ENCODE data around the gene YARS2.
"Not testable (repeated sequence)": the region's sequence is repeated elsewhere in the genome, so short reads cannot be mapped to it uniquely, and the experiment has no call there.

Gene YARS2

DNA sequence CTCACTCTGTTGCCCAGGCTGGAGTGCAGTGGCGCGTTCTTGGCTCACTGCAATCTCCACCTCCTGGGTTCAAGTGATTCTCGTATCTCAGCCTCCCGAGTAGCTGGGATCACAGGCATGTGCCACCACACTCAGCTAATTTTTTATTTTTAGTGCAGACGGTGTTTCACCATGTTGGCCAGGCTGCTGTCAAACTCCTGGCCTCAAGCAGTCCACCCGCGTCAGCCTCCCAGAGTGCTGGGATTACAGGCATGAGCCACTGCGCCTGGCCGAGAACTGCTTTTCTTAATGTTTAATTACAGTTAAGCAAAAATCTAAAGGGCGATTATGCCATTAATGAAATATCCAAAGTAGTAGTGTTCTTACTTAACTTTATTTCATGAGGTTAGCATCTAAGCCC is 13.6 kb downstream of the YARS2 start:
- no peak for DNase-seq

- no peak for DNase-seq
Measured at GRCh38 chr12:32739279-32739678, 16.4 kb downstream of the YARS2 start.

GRCh38 chr12:32737715-32738114 is 18.0 kb downstream of the YARS2 start:
- DNase-seq, result no peak

- no peak for DNase-seq
Measured at GRCh38 chr12:32736445-32736844, 19.3 kb downstream of the YARS2 start.

GRCh38 chr12:32734952-32735351 is 20.7 kb downstream of the YARS2 start:
- DNase-seq, result no peak

DNA sequence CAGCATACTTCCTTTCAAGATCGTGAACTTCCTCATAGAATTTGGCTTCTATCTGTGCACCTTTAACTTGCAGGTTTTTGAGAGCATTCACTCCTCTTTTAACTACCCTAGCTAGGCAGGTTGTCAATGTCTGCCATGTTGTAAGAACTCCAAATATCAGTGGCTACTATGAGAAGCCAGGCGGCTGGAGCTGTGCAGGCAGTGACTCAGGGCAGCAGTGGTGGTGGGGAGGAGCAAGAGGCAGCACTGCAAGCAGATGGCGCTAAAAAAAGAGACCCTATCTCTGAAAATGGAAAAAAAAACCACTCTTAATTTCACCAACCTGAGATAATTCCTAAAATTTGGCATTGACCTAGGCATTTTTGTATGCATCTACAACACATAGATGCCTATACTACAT is 28.5 kb downstream of the YARS2 start:
- DNase-seq, result no peak

GRCh38 chr12:32726286-32726685 is 29.4 kb downstream of the YARS2 start:
- DNase-seq, result no peak

GRCh38 chr12:32725308-32725707 is 30.4 kb downstream of the YARS2 start:
- not testable (repeated sequence) for DNase-seq

- DNase-seq, result no peak
Measured at GRCh38 chr12:32718926-32719325, 36.8 kb downstream of the YARS2 start.

GRCh38 chr12:32714772-32715171 is 40.9 kb downstream of the YARS2 start:
- DNase-seq, result no peak

- no peak for DNase-seq
Measured at GRCh38 chr12:32708926-32709325, 46.8 kb downstream of the YARS2 start.

DNA sequence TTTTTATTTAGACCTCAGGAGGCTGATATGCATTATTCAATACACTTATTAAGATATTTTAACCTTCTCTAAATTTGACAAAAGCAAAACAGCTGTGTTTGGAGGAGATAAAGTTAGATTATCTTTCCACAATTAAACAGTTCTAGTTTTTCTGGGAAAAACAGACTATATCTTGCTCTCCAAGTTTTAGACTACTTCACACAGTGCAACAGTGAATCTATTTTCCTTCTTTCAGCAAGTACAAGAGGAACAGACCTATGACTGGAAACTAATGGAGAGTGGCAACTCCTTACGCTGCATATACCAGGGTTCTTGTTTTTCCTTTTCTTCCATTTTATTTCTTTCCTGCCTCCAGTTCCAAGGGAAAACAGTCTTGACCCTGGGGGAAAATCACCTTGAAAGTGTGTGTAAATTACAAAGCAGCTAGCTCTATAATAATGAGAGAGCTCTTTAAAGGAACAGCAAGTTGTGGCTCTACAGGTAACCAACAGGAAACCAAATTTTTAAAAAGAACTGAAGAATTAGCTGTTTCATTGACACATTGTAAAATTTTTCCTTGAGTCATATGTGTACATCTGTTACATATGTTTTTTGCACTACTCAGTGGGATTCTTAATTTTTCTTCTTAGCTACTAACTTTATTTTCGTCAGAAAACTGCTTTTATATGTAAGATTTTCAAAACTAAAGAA is 49.2 kb downstream of the YARS2 start:
- DNase-seq, result no peak

- DNase-seq, result no peak
Measured at GRCh38 chr12:32705783-32706182, 49.9 kb downstream of the YARS2 start.

- no peak for DNase-seq
Measured at GRCh38 chr12:32702946-32703345, 52.8 kb downstream of the YARS2 start.

GRCh38 chr12:32702473-32702872 is 53.2 kb downstream of the YARS2 start:
- DNase-seq, result no peak

- DNase-seq, result not testable (repeated sequence)
Measured at GRCh38 chr12:32699437-32699836, 56.3 kb downstream of the YARS2 start.

GRCh38 chr12:32698285-32698684 is 57.4 kb downstream of the YARS2 start:
- DNase-seq, result no peak

- DNase-seq, result no peak
Measured at GRCh38 chr12:32697445-32697844, 58.3 kb downstream of the YARS2 start.
